H1 (cell line): Measurements from ENCODE around the gene SLC22A2.

Source experiments
- CTCF ChIP-seq, 3 experiments: IDR thresholded peaks; 1 replicate in 2 of 3; 2 replicates in 1 of 3; pipeline versions ENCODE4 v1.5.1 to v1.6.1; 2011; ENCODE audit warnings: low read length in 3 of 3, mild to moderate bottlenecking in 3 of 3, inconsistent platforms in 2 of 3, low read depth in 1 of 3, moderate library complexity in 1 of 3; ENCODE audit not compliant: insufficient read depth in 1 of 3; ENCODE audit errors: control extremely low read depth in 1 of 3
- HDAC2 ChIP-seq, 2 experiments: fragments of 300-600 bp in 1 of 2; sonication (generic) in 1 of 2; IDR thresholded peaks; 2 replicates each; pipeline ENCODE4 v1.6.1; 2011 to 2012; ENCODE audit warnings: low read depth in 2 of 2, low read length in 2 of 2, mild to moderate bottlenecking in 2 of 2, moderate library complexity in 2 of 2, borderline replicate concordance in 1 of 2, inconsistent platforms in 1 of 2
- MAX ChIP-seq: IDR thresholded peaks from 2 replicates; pipeline ENCODE4 v1.6.1; 2012; ENCODE audit warnings: inconsistent platforms
- RAD21 ChIP-seq, 2 experiments: IDR thresholded peaks in 1 of 2; conservative IDR thresholded peaks in 1 of 2; 2 replicates each; pipeline ENCODE4 v1.6.1; 2011; ENCODE audit warnings: low read depth in 2 of 2, low read length in 2 of 2, improper control_type of control experiment in 1 of 2, inconsistent platforms in 1 of 2, mild to moderate bottlenecking in 1 of 2, moderate library complexity in 1 of 2
- SUZ12 ChIP-seq: fragments of 200-600 bp; sonication (generic); IDR thresholded peaks from 2 replicates; pipeline ENCODE4 v1.6.1; 2012; ENCODE audit warnings: mild to moderate bottlenecking, inconsistent platforms, low read length, moderate library complexity, mixed read lengths
- TCF12 ChIP-seq: IDR thresholded peaks from 2 replicates; pipeline ENCODE4 v1.6.1; 2011; ENCODE audit warnings: low read depth, mild to moderate bottlenecking, low read length

GRCh38 chr6:160238278-160238711 is 20.3 kb downstream of the SLC22A2 start:
- TF ChIP-seq TCF12: no peak
- no peak for TF ChIP-seq SUZ12
- TF ChIP-seq HDAC2 (IDR thresholded peaks at IDR 0.05; ENCODE audit: borderline replicate concordance in 1 of 2, low read depth in 2 of 2, low read length in 2 of 2): no peak
- no peak for TF ChIP-seq CTCF (IDR thresholded peaks at IDR 0.05; ENCODE audit: control extremely low read depth in 1 of 3, insufficient read depth in 1 of 3, low read depth in 1 of 3, low read length in 3 of 3)
- TF ChIP-seq MAX: no peak
- no peak for TF ChIP-seq RAD21 (IDR thresholded peaks at IDR 0.05 in 1 of 2, conservative IDR thresholded peaks at IDR 0.05 in 1 of 2; ENCODE audit: low read depth in 2 of 2, low read length in 2 of 2)
